ENCODE data around the gene SNAPC2.
A peak's percentile ranks its signal among the peaks of the same experiment; 100 is the strongest.

The SNAPC2 gene

GRCh38 chr19:7879836-7880235 is 40.3 kb upstream of the SNAPC2 start:
- DNase-seq (ENCODE audit: extremely low spot score) = no peak
- TF ChIP-seq FOXM1 (IDR thresholded peaks at IDR 0.05; ENCODE audit: borderline replicate concordance) (no peak), ARNT (IDR thresholded peaks at IDR 0.05) (no peak), L3MBTL2 (conservative IDR thresholded peaks at IDR 0.05) (no peak)
- ChIA-PET CTCF (interaction anchor here (0.9 kb wide), 1 partner anchor 24 kb away, joined by 3 read pairs; the partner anchor contains the start of gene MAP2K7), POLR2A (no interaction called here)

- no peak for DNase-seq (ENCODE audit: extremely low spot score)
- POLR2A ChIA-PET = interaction anchor here (1.2 kb wide), 1 partner anchor 62 kb away, joined by 3 read pairs; the partner anchor contains the start of gene TIMM44
- TF ChIP-seq SP1 (IDR thresholded peaks at IDR 0.05) = no peak
- no peak for TF ChIP-seq SUZ12 (IDR thresholded peaks at IDR 0.05)
- no peak for TF ChIP-seq ARNT (IDR thresholded peaks at IDR 0.05)
- no peak for TF ChIP-seq ZNF384 (IDR thresholded peaks at IDR 0.05)
- TF ChIP-seq FOXM1 (IDR thresholded peaks at IDR 0.05; ENCODE audit: borderline replicate concordance) = no peak
- TF ChIP-seq, protein P1, sequence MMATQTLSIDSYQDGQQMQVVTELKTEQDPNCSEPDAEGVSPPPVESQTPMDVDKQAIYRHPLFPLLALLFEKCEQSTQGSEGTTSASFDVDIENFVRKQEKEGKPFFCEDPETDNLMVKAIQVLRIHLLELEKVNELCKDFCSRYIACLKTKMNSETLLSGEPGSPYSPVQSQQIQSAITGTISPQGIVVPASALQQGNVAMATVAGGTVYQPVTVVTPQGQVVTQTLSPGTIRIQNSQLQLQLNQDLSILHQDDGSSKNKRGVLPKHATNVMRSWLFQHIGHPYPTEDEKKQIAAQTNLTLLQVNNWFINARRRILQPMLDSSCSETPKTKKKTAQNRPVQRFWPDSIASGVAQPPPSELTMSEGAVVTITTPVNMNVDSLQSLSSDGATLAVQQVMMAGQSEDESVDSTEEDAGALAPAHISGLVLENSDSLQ (IDR thresholded peaks at IDR 0.05) = no peak
- no peak for TF ChIP-seq TARDBP (IDR thresholded peaks at IDR 0.05)
- no peak for TF ChIP-seq FOXK2 (IDR thresholded peaks at IDR 0.05)
- TF ChIP-seq FOXA1 (IDR thresholded peaks at IDR 0.05) = no peak
- no peak for TF ChIP-seq CTBP1 (IDR thresholded peaks at IDR 0.05; ENCODE audit: borderline replicate concordance)
- CTCF ChIA-PET = interaction anchor here (2.5 kb wide), 1 partner anchor 12 kb away, joined by 10 read pairs; no protein-coding TSS in a partner anchor
Observed at GRCh38 chr19:7881910-7882309, 38.2 kb upstream of the SNAPC2 start.

- POLR2A ChIA-PET = interaction anchor here (0.8 to 1.1 kb wide), 2 partner anchors 15 to 17 kb away, joined by 3 read pairs; no protein-coding TSS in a partner anchor
- no peak for DNase-seq (ENCODE audit: extremely low spot score)
- CTCF ChIA-PET = interaction anchor here (0.7 to 2.5 kb wide), 2 partner anchors 14 to 26 kb away, joined by 3 to 10 read pairs; no protein-coding TSS in a partner anchor
- TF ChIP-seq ZNF384 (IDR thresholded peaks at IDR 0.05) = no peak
- peak; percentile 13; the same call in 1 of the 2 replicates for TF ChIP-seq CTBP1 (IDR thresholded peaks at IDR 0.05; ENCODE audit: borderline replicate concordance)
Observed at GRCh38 chr19:7883105-7883504, 37.0 kb upstream of the SNAPC2 start.

DNA sequence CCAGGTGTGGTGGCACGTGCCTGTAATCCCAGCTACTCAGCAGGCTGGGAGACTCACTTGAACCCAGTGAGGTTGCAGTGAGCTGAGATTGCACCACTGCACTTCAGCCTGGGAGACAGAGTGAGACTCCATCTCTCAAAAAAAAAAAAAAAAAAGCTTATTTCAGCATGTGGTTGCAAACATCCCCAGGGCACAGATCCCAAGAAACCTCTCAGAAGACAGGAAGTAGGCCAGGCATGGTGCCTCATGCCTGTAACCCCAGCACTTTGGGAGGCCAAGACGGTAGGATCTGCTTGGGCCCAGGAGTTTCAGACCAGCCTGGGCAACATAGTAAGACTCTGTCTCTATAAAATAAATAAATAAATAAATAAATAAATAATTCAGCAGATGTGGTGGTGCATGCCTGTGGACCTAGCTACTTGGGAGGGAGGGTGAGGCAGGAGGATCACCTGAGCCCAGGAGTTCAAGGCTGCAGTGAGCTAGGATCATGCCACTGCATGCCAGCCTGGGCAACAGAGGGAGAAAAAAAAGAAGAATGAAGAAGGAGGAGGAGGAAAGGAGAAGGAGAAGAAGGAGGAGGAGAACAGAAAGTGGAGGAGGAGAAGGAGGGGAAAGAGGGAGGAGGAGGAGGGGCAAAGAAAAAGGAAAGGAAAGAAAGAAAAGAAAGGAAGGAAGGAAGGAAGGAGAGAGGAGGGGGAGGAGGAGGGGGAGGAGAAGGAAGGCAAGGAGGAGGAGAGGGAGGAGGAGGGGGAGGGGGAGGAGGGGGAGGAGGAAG is 36.2 kb upstream of the SNAPC2 start:
- no peak for DNase-seq (ENCODE audit: extremely low spot score)
- ChIA-PET CTCF (interaction anchor here (0.7 to 2.5 kb wide), 2 partner anchors 15 to 25 kb away, joined by 3 to 10 read pairs; no protein-coding TSS in a partner anchor), POLR2A (interaction anchor here (0.8 to 1.1 kb wide), 3 partner anchors 15 to 20 kb away, joined by 3 read pairs; partner anchors contain the start of gene MAP2K7)
- TF ChIP-seq SUZ12 (IDR thresholded peaks at IDR 0.05) (no peak), CTBP1 (IDR thresholded peaks at IDR 0.05; ENCODE audit: borderline replicate concordance) (no peak), L3MBTL2 (conservative IDR thresholded peaks at IDR 0.05) (no peak), NFRKB (IDR thresholded peaks at IDR 0.05) (no peak), ZNF384 (IDR thresholded peaks at IDR 0.05) (no peak), FOXA1 (IDR thresholded peaks at IDR 0.05) (no peak), LEF1 (IDR thresholded peaks at IDR 0.05; ENCODE audit: borderline replicate concordance) (no peak), TARDBP (IDR thresholded peaks at IDR 0.05) (no peak), SP1 (IDR thresholded peaks at IDR 0.05) (no peak), ARNT (IDR thresholded peaks at IDR 0.05) (no peak), ELF4 (IDR thresholded peaks at IDR 0.05) (no peak), FOXM1 (IDR thresholded peaks at IDR 0.05; ENCODE audit: borderline replicate concordance) (no peak), BHLHE40 (IDR thresholded peaks at IDR 0.05; ENCODE audit: borderline replicate concordance) (no peak)
- TF ChIP-seq, protein P1 (IDR thresholded peaks at IDR 0.05) = no peak

DNA sequence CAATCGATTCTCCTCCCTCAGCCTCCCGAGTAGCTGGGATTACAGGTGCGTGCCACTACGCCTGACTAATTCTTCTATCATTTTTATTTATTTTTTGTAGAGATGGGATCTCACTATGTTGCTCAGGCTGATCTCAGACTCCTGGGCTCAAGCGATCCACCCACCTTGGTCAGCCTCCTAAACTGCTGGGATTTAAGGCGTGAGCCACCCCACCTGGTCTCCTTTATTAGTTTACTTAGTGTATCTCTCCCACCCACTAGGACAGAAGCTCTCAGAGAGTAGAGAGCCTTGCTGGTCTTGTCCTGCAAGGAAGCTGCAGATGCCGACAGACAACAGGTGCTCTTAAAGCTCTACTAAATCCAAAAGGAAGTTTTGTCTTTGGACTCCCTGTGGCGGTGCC is 34.3 kb upstream of the SNAPC2 start:
- CTCF ChIA-PET = no interaction called here
- no peak for TF ChIP-seq TARDBP (IDR thresholded peaks at IDR 0.05)
- TF ChIP-seq FOXA1 (IDR thresholded peaks at IDR 0.05) = no peak
- TF ChIP-seq NFRKB (IDR thresholded peaks at IDR 0.05) = no peak
- TF ChIP-seq, protein P1 (IDR thresholded peaks at IDR 0.05) = no peak
- TF ChIP-seq L3MBTL2 (conservative IDR thresholded peaks at IDR 0.05) = no peak
- TF ChIP-seq SUZ12 (IDR thresholded peaks at IDR 0.05) = no peak
- TF ChIP-seq ELF4 (IDR thresholded peaks at IDR 0.05) = no peak
- TF ChIP-seq FOXM1 (IDR thresholded peaks at IDR 0.05; ENCODE audit: borderline replicate concordance) = no peak
- POLR2A ChIA-PET = interaction anchor here (0.7 to 1.4 kb wide), 2 partner anchors 15 to 16 kb away, joined by 3 to 6 read pairs; no protein-coding TSS in a partner anchor
- DNase-seq (ENCODE audit: extremely low spot score) = no peak

DNA sequence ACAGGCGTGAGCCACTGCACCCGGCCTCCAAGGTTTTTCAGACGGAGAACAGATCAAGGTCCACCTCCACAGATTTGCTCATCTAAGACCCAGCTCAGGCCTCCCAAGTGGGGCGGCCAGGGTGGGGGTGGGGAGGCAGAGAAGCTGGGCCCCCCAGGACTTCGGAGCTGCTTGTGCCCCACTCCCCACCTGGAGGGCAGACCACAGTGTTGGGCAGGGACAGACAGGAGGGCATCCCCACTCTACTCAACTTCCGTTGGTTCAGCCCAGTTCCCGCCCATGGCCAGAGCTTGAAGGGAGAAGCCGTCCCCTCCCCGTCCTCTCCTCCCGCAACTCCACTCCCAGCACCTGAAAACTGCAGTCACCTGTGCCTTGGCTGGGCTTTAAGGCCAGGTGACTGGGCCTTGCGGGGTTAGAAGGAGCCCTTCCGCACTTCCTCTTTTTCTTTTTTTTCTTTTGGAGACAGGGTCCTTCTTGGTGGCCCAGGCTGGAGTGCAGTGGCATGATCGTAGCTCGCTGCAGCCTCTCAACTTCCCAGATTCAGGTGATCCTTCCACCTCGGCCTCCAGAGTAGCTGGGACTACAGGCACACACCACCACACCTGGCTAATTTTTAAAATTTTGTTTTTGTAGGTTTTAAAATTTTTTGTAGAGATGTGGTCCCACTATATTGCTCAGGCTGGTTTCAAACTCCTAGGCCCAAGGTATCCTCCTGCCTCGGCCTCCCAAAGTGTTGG is 32.6 kb upstream of the SNAPC2 start:
- POLR2A ChIA-PET = interaction anchor here (0.6 to 2.7 kb wide), 10 partner anchors 11 to 57 kb away, joined by 3 to 14 read pairs (median 6); partner anchors contain the start of genes MAP2K7 and SNAPC2

More for the DNA sequence above, 32.6 kb upstream of the SNAPC2 start:
- CTCF ChIA-PET = interaction anchor here (1.3 kb wide), 1 partner anchor 18 kb away, joined by 5 read pairs; no protein-coding TSS in a partner anchor
- no peak for DNase-seq (ENCODE audit: extremely low spot score)
- TF ChIP-seq, protein P1 (IDR thresholded peaks at IDR 0.05) = no peak
- TF ChIP-seq SUZ12 (IDR thresholded peaks at IDR 0.05) (no peak), L3MBTL2 (conservative IDR thresholded peaks at IDR 0.05) (no peak), LEF1 (IDR thresholded peaks at IDR 0.05; ENCODE audit: borderline replicate concordance) (no peak)

Data from HEK293T (cell line).